Stimulated activated CD4-positive, alpha-beta T cell treated with anti-CD3 and anti-CD28 coated beads, Interleukin-12 subunit alpha, Interleukin-12 subunit beta, amount 100 ng/mL, for 4 hours (primary cell): ENCODE measurements around the gene FOXC1.

Experiments used
- DNase-seq: peaks from one replicate; pipeline ENCODE4 v3.0.0-alpha.2; 2020

Gene FOXC1

DNA sequence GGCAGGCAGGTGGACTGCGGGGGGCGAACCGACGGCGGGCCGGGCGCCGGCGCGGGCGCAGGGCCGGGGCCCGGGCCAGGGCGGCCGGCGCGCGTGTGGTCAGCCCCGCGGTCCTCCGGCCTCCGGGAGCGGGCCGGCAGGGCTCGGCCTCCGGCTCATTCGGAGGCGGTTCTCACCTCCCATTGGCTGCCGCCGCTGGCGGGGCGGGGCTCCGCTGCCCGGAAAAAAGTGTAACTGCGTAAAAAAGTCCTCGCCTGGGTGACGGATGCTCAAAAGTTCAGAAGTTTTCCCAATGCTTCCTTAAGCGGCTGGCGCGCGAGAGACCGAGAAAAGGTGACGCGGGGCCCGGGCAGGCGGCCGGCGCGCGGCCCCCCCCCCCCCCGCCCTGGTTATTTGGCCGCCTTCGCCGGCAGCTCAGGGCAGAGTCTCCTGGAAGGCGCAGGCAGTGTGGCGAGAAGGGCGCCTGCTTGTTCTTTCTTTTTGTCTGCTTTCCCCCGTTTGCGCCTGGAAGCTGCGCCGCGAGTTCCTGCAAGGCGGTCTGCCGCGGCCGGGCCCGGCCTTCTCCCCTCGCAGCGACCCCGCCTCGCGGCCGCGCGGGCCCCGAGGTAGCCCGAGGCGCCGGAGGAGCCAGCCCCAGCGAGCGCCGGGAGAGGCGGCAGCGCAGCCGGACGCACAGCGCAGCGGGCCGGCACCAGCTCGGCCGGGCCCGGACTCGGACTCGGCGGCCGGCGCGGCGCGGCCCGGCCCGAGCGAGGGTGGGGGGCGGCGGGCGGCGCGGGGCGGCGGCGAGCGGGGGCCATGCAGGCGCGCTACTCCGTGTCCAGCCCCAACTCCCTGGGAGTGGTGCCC is at the start of gene FOXC1:
Gene FOXC1 (plus strand): TSS at position 268 of the 849 bp plus-strand sequence. CDS start 531 bp downstream, at position 799.
- DNase-seq, result no peak

DNA sequence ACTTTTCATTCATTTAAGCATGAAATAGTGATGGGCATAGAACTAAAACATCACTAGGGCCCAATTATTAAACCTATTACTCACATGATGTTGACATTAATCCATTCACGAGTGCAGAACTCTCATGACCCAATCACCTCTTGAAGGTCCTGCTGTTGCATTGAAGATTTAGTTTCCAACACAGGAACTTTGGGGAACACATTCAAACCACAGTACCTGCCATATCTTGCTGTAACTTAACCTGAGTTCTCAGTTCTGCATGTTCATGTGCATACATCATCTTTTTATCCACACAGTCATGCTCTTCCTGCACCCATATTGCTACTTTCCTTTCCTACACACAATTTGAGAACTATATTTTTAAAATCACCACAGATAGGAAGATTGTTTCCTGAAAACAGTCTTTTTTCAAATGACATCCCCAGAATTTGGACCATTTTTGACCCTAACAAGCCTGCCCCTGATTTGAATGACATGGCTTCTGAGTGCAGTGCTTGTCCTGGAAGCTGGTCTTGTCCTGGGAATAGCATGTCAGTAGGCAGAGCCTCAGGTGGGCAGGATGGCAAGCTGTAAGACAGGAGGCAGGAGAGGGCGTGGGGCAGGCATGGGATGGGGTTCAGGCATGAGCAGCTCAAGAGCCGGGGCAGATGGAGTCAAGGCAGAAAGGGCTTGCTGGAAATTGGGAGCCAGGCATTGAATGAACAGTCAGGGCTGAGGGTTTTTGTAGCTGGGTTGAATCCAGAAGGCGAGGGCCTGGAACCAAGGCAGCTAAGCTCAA is 49.2 kb upstream of the FOXC1 start:
- no peak for DNase-seq

DNA sequence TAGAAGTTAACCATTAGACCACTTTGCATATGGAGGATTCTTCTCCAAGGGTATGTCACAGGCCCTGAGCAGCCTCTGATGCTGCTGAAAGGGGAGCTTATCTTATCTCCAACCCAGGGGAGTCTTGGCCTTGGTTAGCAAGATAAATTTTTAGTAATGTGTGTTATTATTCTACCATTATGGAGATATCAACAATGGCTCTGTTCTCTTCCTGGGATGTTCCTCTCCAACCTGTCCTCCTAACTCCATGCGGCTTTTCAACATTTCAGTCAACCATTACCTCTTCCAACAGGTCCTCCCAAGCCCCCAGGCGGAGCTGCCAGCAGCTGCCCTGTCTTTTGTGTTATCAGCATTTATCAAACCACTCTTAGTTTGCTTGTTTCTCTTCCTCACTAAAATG is 48.4 kb upstream of the FOXC1 start:
- DNase-seq, result no peak

DNA sequence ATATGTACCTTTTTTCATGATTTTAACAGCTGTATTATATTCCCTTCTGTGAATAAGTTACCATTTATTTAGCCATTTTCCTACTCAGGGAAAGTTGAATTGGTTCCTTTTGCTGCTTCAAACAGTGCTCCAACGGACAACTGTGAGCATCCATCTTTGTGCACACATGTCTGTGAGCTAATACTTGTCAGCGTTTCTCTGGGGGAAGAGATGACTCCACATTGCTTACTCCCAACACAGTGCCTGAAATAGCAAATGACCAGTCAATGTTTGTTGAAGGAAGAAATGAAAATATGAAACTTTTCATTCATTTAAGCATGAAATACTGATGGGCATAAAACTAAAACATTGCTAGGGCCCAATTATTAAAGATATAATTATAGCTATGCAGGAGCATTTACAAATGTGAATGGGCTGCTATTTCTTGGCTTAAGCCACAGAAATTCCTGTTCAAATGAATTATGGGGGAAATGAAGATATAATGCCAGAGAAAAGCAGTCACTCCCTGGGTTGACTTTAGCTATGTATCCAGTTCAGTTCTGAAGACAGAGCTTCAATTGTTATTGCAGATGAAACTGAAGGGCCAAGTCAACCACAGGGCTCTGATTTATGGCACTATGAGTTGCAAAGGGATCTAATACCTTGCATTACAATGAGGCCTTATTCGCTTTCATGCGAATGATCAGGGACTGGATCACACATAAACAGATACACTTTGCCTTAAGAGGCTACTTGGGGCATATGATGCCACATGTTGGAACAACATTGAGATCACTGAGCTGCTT is 47.4 kb upstream of the FOXC1 start:
- DNase-seq, result no peak

DNA sequence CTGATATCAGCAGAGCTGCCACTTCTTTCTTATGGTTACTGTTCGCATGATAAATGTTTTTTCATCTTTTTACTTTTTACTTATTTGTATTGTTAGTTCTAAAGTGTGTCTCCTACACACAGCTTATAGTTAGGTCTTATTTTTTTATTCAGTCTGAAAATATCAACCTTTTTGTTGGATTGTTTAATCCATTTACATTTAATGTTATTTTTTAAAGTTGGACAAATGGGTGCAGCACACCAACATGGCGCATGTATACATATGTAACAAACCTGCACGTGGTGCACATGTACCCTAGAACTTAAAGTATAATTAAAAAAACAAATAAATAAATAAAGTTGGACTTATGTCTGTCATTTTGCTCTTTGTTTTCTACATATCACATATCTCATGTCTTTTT is 40.3 kb upstream of the FOXC1 start:
- no peak for DNase-seq

DNA sequence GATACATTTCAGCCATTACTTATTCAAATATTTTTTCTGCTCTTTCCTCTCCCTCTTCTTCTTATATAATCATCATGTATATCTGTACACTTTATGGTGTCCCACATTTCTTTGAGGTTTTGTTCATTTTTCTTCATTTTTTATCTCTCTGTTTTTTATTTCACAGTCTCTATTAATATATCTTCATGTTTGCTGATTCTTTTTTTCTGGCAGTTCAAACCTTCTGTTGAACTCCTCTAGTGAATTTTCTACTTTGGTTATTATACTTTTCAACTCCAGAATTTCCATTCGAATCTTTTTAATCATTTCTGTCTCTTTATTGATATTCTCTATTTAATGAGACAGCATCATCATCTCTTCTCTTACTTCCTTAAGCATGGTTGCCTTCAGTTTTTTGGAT is 38.9 kb upstream of the FOXC1 start:
- no peak for DNase-seq

DNA sequence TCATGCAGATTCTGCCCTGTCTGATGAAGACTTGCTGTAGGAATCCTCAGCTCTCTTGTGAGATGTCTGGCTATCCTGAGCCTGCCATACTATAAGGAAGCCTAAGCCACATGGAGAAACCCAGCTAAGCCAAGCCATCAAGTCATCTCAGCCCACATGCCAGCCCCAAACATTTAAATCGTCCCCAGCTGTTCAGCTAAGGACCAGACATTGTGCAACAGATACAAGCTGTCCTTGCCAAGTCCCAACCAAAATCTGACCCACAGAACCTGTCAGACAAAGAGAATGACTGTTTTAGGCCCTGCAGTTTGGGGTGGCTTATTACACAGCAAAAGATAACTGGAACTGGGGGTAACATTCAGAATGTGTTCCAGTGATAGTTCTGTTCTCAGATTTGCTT is 36.8 kb upstream of the FOXC1 start:
- no peak for DNase-seq

DNA sequence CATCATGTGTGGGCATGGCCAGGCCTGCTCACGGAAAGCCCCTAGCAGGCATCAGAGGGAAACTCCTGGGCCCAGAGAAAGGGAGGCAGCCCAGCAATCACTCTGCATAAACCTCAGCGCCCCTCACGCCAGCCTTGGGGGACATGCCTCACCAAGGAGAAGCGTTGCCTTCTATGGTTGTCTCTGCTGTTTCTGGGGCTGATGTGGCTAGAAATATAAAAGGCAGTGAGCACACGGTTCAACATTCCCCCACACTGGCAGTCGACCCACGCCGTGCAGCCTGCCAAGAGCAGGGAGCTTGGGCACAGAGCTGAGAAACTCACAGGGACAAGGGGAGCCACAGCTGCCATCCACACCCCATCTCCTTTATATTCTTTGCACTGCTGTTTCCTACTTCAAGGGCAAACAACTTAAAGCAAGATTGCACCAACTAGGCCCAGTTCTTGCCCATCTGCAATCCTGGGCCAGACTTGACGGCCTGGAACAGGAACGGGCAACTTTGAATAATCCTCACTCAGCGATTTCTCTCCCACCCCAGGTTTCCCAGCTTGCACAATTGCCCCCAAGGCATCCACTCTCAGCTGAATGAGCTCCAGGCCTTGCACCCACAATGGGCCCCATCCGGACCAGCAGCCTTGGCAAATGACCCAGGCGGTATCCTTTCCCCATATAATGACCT is 35.5 kb upstream of the FOXC1 start:
- no peak for DNase-seq

DNA sequence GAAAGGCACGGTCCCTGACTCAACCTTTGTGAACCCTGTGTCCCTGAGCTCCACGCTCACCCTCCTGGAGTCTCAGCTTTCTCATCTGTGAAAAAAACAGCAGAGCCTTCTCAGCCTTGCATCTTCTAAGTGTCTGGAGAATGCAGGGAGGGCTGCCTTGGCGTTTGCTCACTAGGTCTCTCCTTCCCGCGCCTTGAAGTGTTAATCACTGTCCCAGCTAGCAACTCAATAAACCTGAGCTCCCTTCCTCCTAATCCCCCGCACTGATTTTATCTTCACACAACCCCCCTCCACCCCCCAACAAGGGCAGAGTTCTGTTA is 34.9 kb upstream of the FOXC1 start:
- no peak for DNase-seq

DNA sequence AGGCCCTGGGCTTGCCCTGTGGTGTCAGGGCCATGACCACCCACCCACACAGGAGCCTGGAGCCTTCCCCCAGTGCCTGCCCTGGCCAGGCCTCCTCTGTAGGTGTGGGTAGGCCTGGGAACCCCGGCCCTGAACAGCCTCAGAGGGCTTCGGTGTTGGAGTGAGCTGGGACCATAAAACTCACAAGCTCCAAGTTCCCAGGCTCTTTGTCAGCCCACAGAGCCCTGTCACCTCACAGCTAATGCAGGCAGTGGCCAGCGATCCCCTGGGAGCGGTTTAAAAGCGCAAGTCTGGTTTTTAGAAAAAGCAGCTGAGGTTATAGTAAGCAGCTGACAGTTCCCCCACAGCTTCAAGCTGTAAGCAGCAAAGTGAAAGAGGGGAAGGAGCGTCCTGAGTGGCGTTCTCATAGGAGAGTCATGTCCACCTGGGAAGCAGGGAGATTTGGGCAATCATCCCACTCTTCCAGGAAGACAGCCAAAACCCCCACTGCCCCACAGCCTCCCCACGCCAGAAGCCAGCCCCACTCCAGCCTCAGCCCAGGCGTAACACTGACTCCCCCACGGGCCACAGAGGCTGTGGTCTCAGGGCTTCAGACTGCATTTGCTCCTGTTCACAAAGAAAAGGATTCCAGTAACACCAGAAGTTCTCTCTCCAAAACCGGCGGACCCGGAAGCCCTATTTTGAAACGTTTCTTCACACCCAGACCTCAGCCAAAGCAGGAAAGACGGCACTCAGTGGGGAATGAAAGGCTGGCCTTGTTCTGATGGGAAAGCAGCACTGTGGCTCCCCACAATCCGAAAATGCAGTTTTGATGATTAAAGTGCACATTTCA is 34.3 kb upstream of the FOXC1 start:
- no peak for DNase-seq

DNA sequence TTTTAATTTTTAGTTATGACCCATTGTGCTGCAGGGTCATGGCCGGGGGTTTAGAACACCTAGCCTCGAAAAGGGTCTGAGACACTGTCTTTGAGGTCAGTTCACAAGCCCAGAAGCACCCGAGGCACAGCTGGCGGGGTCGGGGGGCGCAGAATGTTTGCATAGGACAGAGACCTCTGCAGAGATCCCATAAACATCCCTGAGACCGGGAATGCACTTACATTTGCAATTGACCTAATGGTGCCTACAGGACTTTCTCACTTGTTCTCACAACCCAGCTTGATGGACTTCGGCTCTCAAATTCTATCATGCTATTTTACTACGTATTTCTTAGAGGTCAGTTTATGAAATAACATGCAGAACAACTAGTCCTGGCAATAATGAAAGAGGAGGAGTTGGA is 33.5 kb upstream of the FOXC1 start:
- DNase-seq, result no peak

DNA sequence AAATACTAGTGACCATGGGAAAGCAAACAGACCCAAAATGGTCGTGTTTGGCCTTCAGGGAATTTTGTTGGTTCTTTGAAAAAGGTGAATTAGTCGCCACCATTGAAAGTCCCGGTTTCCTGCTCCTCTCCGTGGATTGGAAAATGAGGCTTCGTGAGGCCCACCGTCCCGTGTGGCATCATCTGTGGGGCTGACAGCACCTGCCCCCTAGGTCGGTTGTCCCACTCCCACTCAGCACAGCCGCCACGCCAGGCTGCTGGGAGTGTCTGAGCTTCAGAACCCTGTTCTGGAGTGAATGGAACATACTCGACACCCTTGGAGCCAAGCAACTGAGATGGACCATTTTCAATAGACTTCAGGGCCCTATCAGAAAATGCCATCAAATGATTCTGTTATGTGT is 33.0 kb upstream of the FOXC1 start:
- DNase-seq, result no peak

DNA sequence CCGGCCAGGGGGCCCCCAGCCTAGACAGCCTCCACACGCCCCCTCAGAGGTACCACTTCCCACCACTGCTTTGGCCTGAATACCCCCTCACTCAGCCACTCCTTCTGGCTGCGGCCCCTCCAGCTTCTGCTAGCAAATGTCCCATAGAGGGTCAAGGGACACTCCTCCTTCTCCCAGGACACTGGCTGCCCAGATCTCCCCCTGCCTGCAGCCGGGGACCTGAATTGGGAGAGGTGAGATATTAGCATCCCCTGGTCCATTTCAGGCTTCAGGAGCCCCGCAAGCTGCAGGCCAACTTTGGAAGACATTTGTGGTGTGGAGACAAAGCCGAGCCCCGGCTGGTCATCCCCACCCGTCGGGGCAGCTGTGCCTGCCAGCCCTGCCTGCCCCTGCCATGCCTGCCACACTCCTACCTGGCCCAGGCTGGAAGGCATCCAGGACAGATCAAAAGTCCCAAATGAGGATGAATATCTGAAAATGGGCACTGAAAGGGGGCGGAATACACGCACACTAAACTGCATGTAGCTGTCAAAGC is 32.5 kb upstream of the FOXC1 start:
- DNase-seq, result no peak

DNA sequence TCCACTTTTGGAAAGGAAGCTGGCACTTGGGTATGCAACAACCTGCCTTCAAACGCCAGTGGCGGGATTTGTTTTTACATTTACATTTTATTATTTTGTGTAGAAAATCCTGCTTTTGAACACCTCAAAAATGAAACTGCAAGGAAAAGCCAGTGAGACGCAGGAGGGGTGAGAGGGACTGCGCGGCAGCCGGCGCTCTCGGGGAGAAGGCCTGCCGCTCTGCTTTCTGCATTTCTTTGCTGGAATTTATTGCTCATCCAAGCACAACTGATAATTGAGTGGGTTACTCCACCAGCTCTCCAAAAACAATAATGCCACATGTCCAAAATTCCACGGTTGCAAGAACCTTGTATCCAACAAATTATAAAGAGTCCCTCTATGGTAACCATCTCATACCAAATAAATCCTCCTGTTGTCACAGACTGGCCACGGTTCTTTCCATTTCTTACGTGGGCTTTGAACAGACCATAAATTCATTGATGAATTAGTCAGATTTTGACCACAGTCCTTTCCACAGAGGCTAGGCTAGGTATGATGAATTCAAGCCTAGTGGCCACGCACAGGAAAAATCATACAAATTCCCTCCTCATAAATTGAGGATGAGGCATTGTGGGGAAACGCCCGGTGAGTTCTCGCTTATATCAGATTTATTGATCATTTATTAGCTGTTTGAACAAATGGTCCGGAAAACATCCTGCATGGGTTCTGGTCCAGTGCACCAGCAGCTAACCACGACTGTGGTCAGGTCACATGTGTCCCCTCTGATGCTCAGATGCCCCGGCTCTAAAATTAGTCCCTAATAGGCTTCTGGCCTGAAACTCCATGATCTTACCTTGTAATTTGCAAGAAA is 31.6 kb upstream of the FOXC1 start:
- no peak for DNase-seq

DNA sequence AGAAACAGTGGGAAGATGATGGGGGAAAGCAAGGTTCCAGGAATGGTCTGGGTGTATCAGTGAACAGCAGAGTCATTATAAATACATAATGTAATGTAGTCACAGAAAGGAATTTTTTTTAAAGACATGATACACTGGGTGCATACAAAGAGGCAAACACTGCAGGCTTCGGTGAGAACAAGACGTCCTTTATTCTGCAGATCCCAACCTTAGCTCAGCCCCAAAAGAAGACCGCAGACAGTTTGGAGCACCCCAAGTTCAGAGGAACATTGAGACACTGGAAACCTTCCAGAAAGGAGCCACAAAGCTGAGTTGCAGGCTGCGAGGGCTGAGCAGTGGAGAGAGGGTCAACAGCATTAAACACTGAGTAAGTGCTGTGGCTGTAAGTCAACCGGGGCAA is 30.6 kb upstream of the FOXC1 start:
- no peak for DNase-seq

DNA sequence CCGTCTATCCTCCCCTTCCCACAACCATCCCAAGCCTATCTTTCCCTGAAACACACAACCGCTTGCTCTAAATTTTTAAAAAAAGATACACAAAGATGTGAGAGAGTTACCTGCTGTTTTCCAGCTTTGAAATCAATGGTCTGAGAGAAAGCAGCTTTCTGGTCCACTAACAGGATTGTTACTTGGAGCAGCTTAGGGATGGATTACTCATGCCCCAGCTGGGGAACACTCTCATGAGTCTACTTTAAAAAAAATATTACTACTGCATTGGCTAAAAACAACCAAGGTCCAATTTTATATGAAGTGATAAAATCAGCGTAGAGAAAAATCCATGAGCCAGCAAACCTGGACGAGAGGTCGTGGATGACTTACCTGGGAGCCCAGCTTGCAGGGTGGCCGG is 29.6 kb upstream of the FOXC1 start:
- DNase-seq, result no peak

DNA sequence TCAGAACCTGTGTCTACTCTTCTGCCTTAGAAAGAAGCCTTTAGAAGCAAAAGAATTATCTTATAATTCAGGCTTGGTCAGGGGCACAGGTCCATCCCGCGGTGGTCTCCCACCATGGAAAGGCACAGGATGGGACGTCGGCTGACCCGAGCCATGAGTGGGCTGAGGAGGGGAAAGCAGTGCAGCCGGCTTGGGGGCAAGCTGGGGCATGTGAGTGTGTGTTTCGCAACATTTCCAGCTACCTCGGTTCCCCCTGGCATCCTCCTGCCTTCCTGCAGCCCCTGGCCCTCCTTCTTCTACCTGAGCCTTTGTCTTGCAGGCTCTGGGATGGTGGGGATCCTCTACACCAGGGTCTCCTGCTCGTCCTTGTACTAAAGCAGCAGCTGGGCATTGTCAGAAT is 29.1 kb upstream of the FOXC1 start:
- DNase-seq, result no peak

DNA sequence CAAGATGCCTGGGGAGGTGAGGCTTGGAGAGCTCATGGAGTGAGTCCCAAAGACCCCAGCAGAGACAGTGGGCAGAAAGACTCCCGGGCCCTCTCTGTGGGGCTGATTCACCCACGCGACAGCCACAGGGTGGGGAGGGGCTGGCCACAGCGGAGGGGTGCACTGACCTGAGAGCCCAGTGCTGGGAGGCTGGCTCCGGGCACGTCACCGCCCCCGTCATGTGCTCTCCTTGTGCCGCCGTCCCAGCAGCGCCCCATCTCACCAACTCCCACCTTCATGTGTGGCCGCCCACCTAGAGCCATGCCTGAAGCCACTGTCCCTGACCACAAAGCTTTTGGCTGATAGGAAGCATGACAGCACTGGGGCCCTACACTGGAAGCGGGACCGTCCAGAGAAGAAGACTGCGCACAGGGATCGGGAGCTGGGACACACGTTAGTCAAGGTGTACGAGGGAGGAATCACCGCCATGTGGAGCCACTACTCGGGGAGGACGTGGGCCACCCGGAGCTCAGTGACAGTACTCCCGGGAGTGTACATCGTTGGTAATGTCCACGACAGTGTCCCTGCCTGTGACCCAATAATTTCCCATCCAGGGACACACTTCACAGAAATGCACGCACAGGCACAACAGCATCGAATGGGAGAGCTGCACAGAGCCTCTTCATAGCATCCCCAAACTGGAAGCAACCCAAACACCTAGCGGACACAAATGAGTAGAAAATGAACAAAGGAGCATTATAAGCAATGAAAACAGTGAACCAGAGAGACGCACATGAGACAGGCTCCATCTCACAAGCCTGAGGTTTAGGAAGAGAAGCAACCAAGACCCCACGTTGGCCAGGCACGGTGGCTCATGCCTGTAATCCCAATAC is 28.4 kb upstream of the FOXC1 start:
- DNase-seq, result no peak

DNA sequence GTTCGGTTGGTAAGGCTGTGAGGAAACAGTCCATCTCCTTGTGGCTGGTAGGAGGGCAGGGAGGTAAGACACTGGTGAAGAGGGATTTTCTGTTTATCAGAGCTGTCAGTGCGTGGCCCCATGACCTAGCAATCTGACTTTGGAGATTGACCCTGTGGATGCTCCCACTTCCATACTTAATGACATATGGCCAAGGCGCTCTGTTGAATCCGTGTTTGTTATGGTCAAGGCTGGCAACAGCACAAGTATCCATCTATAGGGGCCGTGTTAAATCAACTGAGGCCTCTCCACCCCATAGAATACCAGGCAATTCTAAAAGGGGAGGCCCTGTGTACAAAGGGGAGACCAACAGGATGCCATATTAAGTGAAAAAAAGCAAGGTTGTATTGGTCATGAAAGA is 25.6 kb upstream of the FOXC1 start:
- DNase-seq, result no peak
